ENCODE measurements around the gene COL5A2.

DNA sequence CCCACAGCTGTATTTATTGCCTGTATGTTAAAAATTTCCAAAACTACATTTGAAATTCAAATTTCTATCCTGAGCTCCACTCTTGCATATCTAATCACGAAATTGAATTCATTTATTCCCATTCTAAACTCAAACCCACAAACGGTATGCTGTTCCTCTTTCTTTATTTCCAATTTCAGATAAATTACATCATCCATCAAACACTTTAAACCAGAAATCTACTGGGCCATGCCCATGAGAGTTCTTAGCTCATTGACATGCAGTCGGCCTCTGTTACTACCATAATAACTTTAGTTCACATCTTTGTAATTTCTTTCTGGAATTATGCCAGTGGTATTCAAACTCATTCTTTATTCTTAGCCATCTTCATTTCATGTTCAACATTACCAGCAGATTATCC is 105.1 kb downstream of the COL5A2 start:
- no peak for TF ChIP-seq YY1 (IDR thresholded peaks at IDR 0.05)
- TF ChIP-seq, protein P1, sequence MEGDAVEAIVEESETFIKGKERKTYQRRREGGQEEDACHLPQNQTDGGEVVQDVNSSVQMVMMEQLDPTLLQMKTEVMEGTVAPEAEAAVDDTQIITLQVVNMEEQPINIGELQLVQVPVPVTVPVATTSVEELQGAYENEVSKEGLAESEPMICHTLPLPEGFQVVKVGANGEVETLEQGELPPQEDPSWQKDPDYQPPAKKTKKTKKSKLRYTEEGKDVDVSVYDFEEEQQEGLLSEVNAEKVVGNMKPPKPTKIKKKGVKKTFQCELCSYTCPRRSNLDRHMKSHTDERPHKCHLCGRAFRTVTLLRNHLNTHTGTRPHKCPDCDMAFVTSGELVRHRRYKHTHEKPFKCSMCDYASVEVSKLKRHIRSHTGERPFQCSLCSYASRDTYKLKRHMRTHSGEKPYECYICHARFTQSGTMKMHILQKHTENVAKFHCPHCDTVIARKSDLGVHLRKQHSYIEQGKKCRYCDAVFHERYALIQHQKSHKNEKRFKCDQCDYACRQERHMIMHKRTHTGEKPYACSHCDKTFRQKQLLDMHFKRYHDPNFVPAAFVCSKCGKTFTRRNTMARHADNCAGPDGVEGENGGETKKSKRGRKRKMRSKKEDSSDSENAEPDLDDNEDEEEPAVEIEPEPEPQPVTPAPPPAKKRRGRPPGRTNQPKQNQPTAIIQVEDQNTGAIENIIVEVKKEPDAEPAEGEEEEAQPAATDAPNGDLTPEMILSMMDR (IDR thresholded peaks at IDR 0.05; ENCODE audit: low read depth, low read length, missing input control), result no peak
- TF ChIP-seq, protein P2, sequence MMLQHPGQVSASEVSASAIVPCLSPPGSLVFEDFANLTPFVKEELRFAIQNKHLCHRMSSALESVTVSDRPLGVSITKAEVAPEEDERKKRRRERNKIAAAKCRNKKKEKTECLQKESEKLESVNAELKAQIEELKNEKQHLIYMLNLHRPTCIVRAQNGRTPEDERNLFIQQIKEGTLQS (IDR thresholded peaks at IDR 0.05), result no peak
- no peak for TF ChIP-seq GABPA (IDR thresholded peaks at IDR 0.05 in 1 of 2, conservative IDR thresholded peaks at IDR 0.05 in 1 of 2)
- TF ChIP-seq SP1 (IDR thresholded peaks at IDR 0.05), result no peak
